Pancreas (tissue), 10 donors: Measurements from ENCODE around the gene POPDC2. TPM values are rescaled to one million over a fixed set of nuclear protein-coding genes. Genes with fewer than 3 reads are reported as not detected.

ENCODE experiments used
- ATAC-seq, 4 donors: fragments of 200-7000 bp; cut with Tn5 transposase; one replicate each; pipeline versions ENCODE4 v1.8.0 to v1.9.1; 2020; ENCODE audit warnings: mild to moderate bottlenecking in 4 of 4, moderate library complexity in 4 of 4
- DNase-seq, 6 donors: peaks; one replicate each; pipeline ENCODE4 v3.0.0-alpha.2; 2020
- FAIRE-seq: peaks from 2 replicates; lab custom pipeline; 2012; peaks lifted over from hg19 to GRCh38; lab: Jason Lieb, UNC
- H3K27ac ChIP-seq, 4 donors: fragments of 200-600 bp; sonication (generic); 1 replicate in 3 of 4; 2 replicates in 1 of 4; pipeline versions ENCODE4 v1.5.0 to v1.8.0; 2020
- H3K27me3 ChIP-seq, 4 donors: fragments of 200-600 bp; one replicate each; pipeline ENCODE4 v1.8.0; 2021
- H3K36me3 ChIP-seq, 3 donors: fragments of 200-600 bp; sonication (generic) in 1 of 3; one replicate each; pipeline versions ENCODE4 v1.5.0 to v1.8.0; 2020 to 2021
- H3K4me1 ChIP-seq, 3 donors: fragments of 200-600 bp; one replicate each; pipeline ENCODE4 v1.8.0; 2021
- H3K4me3 ChIP-seq, 4 donors: fragments of 200-600 bp; sonication (generic) in 2 of 4; one replicate each; pipeline versions ENCODE4 v1.5.0 to v1.8.0; 2020 to 2021
- H3K9me3 ChIP-seq, 4 donors: fragments of 200-600 bp; one replicate each; pipeline ENCODE4 v1.8.0; 2021
- WGBS, 2 donors: extraction: QIAGEN DNeasy Blood & Tissue Kit; methylation state at CpG; one replicate each; pipeline ENCODE4 v1.1.7; 2013; 5-methylcytosine and 5-hydroxymethylcytosine counted together
- intact Hi-C, 3 donors: fragments of 100-400 bp; cut with DNase I; formaldehyde crosslinking; loops; one replicate each; pipeline versions ENCODE4 v1.11.1 to v1.14.2; 2022
- polyA plus RNA-seq, 2 donors: library from polyadenylated mRNA; stranded (reverse); fragments of 200-250 nt; gene quantifications; one replicate each; pipeline ENCODE4 v1.2.3, GENCODE V29; 2013
- total RNA-seq, 6 donors: library from RNA; stranded (reverse); fragmentation: NEBNext Ultra II Directional in 4 of 6; extraction: Animal tissue kit (Norgen Biotek cat#: 25700) in 4 of 6; gene quantifications; one replicate each; pipeline versions ENCODE4 v1.2.1 to v1.2.4, GENCODE V29; 2021 to 2023
- TF ChIP-seq, protein P1 (sequence below), 4 donors: fragments of 200-600 bp; sonication (generic) in 3 of 4; IDR thresholded peaks; one replicate each; pipeline versions ENCODE4 v1.5.0 to v1.8.0; 2021; ENCODE audit warnings: antibody characterized with exemption in 4 of 4
- donor health status: healthy with polysubstance abuse.
- donor health status: DM: no; HTN: no; CAD: no; lungs with moderate emphysema.
- donor health status: DM: no; HTN: no; CAD: no.
- donor health status: control.
- donor health status: control.
- donor health status: Bipolar disorder and iron deficiency.
- donor health status: DM: yes; HTN: yes; CAD: no.
- donor health status: DM: no; HTN: no; CAD: no.
- donor health status: DM: no; HTN: no; CAD: no.
- donor health status: DM: yes; HTN: yes; CAD: no.

Gene POPDC2
- total and polyA plus RNA-seq, 8 donors: 0.52 to 6.7 (median 1.3) TPM

GRCh38 chr3:119608405-119609000, 51.9 kb downstream of the POPDC2 start:
- TF ChIP-seq, protein P1, sequence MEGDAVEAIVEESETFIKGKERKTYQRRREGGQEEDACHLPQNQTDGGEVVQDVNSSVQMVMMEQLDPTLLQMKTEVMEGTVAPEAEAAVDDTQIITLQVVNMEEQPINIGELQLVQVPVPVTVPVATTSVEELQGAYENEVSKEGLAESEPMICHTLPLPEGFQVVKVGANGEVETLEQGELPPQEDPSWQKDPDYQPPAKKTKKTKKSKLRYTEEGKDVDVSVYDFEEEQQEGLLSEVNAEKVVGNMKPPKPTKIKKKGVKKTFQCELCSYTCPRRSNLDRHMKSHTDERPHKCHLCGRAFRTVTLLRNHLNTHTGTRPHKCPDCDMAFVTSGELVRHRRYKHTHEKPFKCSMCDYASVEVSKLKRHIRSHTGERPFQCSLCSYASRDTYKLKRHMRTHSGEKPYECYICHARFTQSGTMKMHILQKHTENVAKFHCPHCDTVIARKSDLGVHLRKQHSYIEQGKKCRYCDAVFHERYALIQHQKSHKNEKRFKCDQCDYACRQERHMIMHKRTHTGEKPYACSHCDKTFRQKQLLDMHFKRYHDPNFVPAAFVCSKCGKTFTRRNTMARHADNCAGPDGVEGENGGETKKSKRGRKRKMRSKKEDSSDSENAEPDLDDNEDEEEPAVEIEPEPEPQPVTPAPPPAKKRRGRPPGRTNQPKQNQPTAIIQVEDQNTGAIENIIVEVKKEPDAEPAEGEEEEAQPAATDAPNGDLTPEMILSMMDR (IDR thresholded peaks at IDR 0.05): no peak
- FAIRE-seq: no peak
- Histone ChIP-seq H3K36me3 (no peaks in the 10 kb centered on the region), H3K9me3 (no peaks in the 10 kb centered on the region), H3K27me3 (no peaks in the 10 kb centered on the region), H3K27ac (no peak overlapping the region), H3K4me1 (no peaks in the 10 kb centered on the region), H3K4me3 (no peak overlapping the region)
- 74 to 84% methylated on average over 6 of the region's 6 CpGs for WGBS, 2 donors
- intact Hi-C loops: no loop called here
- no peak for DNase-seq
- no peak for ATAC-seq

GRCh38 chr3:119604878-119605277, 55.5 kb downstream of the POPDC2 start:
- H3K27me3 ChIP-seq: no peaks in the 10 kb centered on the region
- no peak for ATAC-seq
- FAIRE-seq: no peak
- no peaks in the 10 kb centered on the region for H3K4me1 ChIP-seq
- no peak overlapping the region for H3K4me3 ChIP-seq
- intact Hi-C loops: no loop called here
- TF ChIP-seq, protein P1 (IDR thresholded peaks at IDR 0.05): no peak
- H3K9me3 ChIP-seq: no peaks in the 10 kb centered on the region
- no peaks in the 10 kb centered on the region for H3K36me3 ChIP-seq
- 78 to 82% methylated on average over 1 of the region's 1 CpG for WGBS, 2 donors
- peak overlapping the region in 1 of 4 donors; percentile 19 for H3K27ac ChIP-seq
- DNase-seq: no peak

DNA sequence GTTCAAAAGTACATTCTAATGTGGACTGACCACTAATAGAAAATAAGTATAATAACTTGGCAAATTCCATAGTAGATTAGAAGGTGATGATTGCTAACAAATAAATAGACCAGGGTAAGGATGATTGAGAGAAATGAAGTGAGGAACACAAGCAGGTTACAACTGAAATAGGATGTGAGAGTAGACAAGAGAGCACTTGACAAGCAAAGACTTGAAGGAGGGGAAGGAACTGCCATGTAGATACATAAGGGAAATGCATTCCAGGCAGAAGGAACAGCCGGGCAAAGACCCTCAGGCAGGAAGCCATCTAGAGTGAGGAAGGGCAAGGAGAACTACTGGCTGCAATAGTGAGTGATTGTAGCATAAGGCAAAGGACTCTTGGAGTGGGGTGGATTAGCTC, 57.7 kb downstream of the POPDC2 start:
- no peak overlapping the region for H3K27ac ChIP-seq
- H3K4me3 ChIP-seq: no peak overlapping the region
- no peak for FAIRE-seq
- DNase-seq: no peak
- intact Hi-C loops: no loop called here
- H3K4me1 ChIP-seq: peaks cover 6 to 13% (median 6%) of the 10 kb centered on the region in 3 donors
- no peak for ATAC-seq
- H3K36me3 ChIP-seq: no peaks in the 10 kb centered on the region
- TF ChIP-seq, protein P1 (IDR thresholded peaks at IDR 0.05): no peak
- 85 to 89% methylated on average over 1 of the region's 1 CpG for WGBS, 2 donors
- H3K27me3 ChIP-seq: no peaks in the 10 kb centered on the region
- H3K9me3 ChIP-seq: no peaks in the 10 kb centered on the region

DNA sequence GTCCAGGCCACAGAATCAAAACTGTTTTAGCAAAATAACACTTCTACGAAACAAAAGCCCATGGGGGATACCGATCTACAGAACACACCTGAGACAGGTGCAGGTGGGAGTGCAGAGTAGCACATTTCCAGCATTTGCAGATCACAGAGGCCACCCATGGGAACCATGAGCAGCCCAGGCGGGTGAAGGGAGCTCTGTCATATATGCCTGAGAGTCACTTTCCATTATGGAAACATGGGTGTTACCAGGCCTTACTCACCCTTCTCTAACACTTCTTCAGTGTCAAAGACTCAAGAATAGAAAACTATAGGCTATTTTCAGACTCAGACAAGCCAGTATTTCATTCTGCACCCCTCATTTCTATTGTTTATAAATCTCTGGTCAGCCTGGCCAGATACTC, 59.2 kb downstream of the POPDC2 start:
- WGBS, 2 donors: 96% methylated on average over 3 of the region's 3 CpGs
- Histone ChIP-seq H3K36me3 (no peaks in the 10 kb centered on the region), H3K27me3 (no peaks in the 10 kb centered on the region), H3K4me3 (no peak overlapping the region), H3K4me1 (peaks cover 6 to 24% (median 11%) of the 10 kb centered on the region in 3 donors), H3K27ac (no peak overlapping the region), H3K9me3 (no peaks in the 10 kb centered on the region)
- TF ChIP-seq, protein P1 (IDR thresholded peaks at IDR 0.05): no peak
- DNase-seq: no peak
- no peak for FAIRE-seq
- no peak for ATAC-seq
- intact Hi-C loops: no loop called here

GRCh38 chr3:119600732-119601131, 59.7 kb downstream of the POPDC2 start:
- Histone ChIP-seq H3K9me3 (no peaks in the 10 kb centered on the region), H3K27ac (no peak overlapping the region), H3K4me3 (no peak overlapping the region), H3K4me1 (peaks cover 6 to 24% (median 11%) of the 10 kb centered on the region in 3 donors), H3K27me3 (no peaks in the 10 kb centered on the region), H3K36me3 (no peaks in the 10 kb centered on the region)
- 74% methylated on average over 5 of the region's 5 CpGs for WGBS, 2 donors
- ATAC-seq (peak in 2 of 4 donors; percentile 26 to 29), DNase-seq (no peak), FAIRE-seq (no peak)
- intact Hi-C loops: no loop called here
- TF ChIP-seq, protein P1 (IDR thresholded peaks at IDR 0.05): no peak
